Measurements from ENCODE around the gene CREB3L2.
A peak's percentile ranks its signal among the peaks of the same experiment; 100 is the strongest.

CREB3L2 gene

DNA sequence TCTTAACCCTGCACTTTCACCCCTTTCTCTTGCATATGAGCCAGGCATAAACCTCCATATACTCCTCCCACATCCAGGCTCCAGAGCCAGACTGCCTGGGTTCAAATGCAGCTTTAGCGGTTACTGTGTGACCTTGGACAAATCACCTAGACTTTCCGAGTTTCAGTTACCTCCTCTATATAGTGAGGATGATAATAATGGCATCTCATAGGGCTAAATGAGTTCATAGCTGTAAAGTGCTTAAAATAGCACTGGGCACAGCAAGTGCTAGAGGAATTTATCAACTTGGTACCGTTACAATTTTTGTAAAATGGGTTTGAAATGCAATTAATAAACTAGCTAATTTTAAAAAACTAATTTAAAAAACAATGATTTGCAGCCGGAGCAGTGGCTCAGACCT lies 101.7 kb downstream of the CREB3L2 start:
- no peak overlapping the region for H3K4me2 ChIP-seq (ENCODE audit: low read length, poor library complexity, severe bottlenecking)
- no peaks in the 10 kb centered on the region for H3K9me3 ChIP-seq (ENCODE audit: control insufficient read depth, low read length)
- H2AK5ac ChIP-seq (ENCODE audit: low read length, severe bottlenecking) = no peak overlapping the region
- H4K8ac ChIP-seq (ENCODE audit: low read length) = no peak overlapping the region
- no peak overlapping the region for H3K18ac ChIP-seq (ENCODE audit: low read depth in 1 of 2, low read length in 2 of 2)
- H3K4ac ChIP-seq (ENCODE audit: low read depth in 1 of 2, low read length in 2 of 2) = no peak overlapping the region
- H3K27me3 ChIP-seq (ENCODE audit: control insufficient read depth in 1 of 2, insufficient read depth in 1 of 2, low read length in 2 of 2) = no peaks in the 10 kb centered on the region
- H3K9ac ChIP-seq (ENCODE audit: low read length) = no peak overlapping the region
- no peak overlapping the region for H3K27ac ChIP-seq (ENCODE audit: low read length, poor library complexity, severe bottlenecking)
- no peak overlapping the region for H3K14ac ChIP-seq (ENCODE audit: low read length in 2 of 2)
- H2BK5ac ChIP-seq (ENCODE audit: low read depth, low read length, poor library complexity, severe bottlenecking) = no peak overlapping the region
- H2BK12ac ChIP-seq (ENCODE audit: low read length in 2 of 2) = no peak overlapping the region
- H3K4me3 ChIP-seq (ENCODE audit: insufficient read depth in 1 of 2, low read depth in 1 of 2, low read length in 2 of 2) = no peak overlapping the region
- H3K23ac ChIP-seq (ENCODE audit: low read length in 2 of 2) = no peak overlapping the region
- peaks cover 35 to 80% of the 10 kb centered on the region in 2 experiments for H3K36me3 ChIP-seq (ENCODE audit: control insufficient read depth in 1 of 2, insufficient read depth in 2 of 2, low read depth in 1 of 2, low read length in 2 of 2)
- peaks cover 3% of the 10 kb centered on the region for H3K4me1 ChIP-seq (ENCODE audit: control insufficient read depth, insufficient read depth, low read depth, low read length)
- peaks cover 19% of the 10 kb centered on the region for H3K79me1 ChIP-seq (replicated peaks; ENCODE audit: low read length, poor library complexity, severe bottlenecking)
- H4K91ac ChIP-seq (ENCODE audit: low read length) = no peak overlapping the region
- no peak overlapping the region for H2BK15ac ChIP-seq (ENCODE audit: low read depth, poor library complexity, severe bottlenecking)
- H2AFZ ChIP-seq (ENCODE audit: low read depth, low read length) = no peak overlapping the region
- no peak for DNase-seq
- H2BK120ac ChIP-seq (ENCODE audit: low read depth, low read length) = no peak overlapping the region
- 91% methylated on average over 3 of the region's 4 CpGs for WGBS

DNA sequence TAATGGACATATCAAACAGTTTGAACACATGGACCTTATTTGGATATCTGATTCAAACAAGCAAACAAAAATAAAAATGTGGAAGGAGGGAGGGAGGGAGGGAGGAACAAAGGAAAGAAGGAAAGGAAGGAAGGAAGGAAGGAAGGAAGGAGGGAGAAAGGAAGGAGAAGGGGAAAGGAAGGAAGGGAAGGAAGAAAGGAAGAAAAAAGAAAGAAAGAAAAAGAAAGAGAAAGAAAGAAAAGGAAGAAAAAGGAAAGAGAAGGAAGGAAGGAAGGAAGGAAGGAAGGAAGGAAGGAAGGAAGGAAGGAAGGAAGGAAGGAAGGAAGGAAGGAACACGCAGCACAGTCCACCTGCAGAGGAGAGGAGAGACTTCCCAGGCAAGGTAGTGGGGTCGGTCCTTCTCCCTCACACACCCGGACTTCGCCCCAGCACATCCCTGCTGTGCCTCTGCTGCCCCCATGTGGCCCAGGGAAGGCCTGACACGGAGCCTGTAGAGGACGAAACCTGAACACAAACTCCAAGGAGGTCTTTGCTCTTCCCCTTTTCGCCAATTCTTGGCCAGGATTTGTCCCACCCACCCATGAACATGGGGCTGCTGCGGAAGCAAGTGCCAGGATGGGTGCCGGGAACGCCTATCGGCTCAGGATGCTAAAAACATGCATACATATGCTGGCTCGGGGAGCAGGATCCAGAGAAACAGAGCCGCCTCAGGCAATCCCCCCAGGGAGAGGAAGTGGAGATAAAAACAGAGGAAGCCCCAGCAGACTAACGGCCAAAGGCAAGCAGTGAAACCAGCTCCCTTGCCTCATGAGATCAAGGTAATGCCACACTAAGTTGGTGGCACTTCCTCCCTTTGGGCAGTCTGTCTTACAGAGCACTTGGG lies 102.8 kb downstream of the CREB3L2 start:
- H3K27me3 ChIP-seq (ENCODE audit: control insufficient read depth in 1 of 2, insufficient read depth in 1 of 2, low read length in 2 of 2) = no peaks in the 10 kb centered on the region
- peak overlapping the region; percentile 33 for H3K4me2 ChIP-seq (ENCODE audit: low read length, poor library complexity, severe bottlenecking)
- H3K27ac ChIP-seq (ENCODE audit: low read length, poor library complexity, severe bottlenecking) = peak overlapping the region; percentile 43
- H2BK5ac ChIP-seq (ENCODE audit: low read depth, low read length, poor library complexity, severe bottlenecking) = no peak overlapping the region
- no peak overlapping the region for H3K23ac ChIP-seq (ENCODE audit: low read length in 2 of 2)
- no peak overlapping the region for H2BK12ac ChIP-seq (ENCODE audit: low read length in 2 of 2)
- peak; percentile 75 for DNase-seq
- H3K9ac ChIP-seq (ENCODE audit: low read length) = peak overlapping the region; percentile 75
- 12% methylated on average over 13 of the region's 14 CpGs for WGBS
- no peak overlapping the region for H3K4me3 ChIP-seq (ENCODE audit: insufficient read depth in 1 of 2, low read depth in 1 of 2, low read length in 2 of 2)
- H2BK15ac ChIP-seq (ENCODE audit: low read depth, poor library complexity, severe bottlenecking) = no peak overlapping the region
- no peak overlapping the region for H2AFZ ChIP-seq (ENCODE audit: low read depth, low read length)
- H3K79me1 ChIP-seq (replicated peaks; ENCODE audit: low read length, poor library complexity, severe bottlenecking) = peaks cover 21% of the 10 kb centered on the region
- peak overlapping the region in 1 of 2 experiments; percentile 91 for H3K14ac ChIP-seq (ENCODE audit: low read length in 2 of 2)
- no peak overlapping the region for H2AK5ac ChIP-seq (ENCODE audit: low read length, severe bottlenecking)
- peaks cover 1% of the 10 kb centered on the region for H3K4me1 ChIP-seq (ENCODE audit: control insufficient read depth, insufficient read depth, low read depth, low read length)
- peaks cover 35 to 83% of the 10 kb centered on the region in 2 experiments for H3K36me3 ChIP-seq (ENCODE audit: control insufficient read depth in 1 of 2, insufficient read depth in 2 of 2, low read depth in 1 of 2, low read length in 2 of 2)
- no peak overlapping the region for H4K8ac ChIP-seq (ENCODE audit: low read length)
- H3K9me3 ChIP-seq (ENCODE audit: control insufficient read depth, low read length) = no peaks in the 10 kb centered on the region
- peak overlapping the region in 1 of 2 experiments; percentile 46 for H3K18ac ChIP-seq (ENCODE audit: low read depth in 1 of 2, low read length in 2 of 2)
- peak overlapping the region in 1 of 2 experiments; percentile 33 for H3K4ac ChIP-seq (ENCODE audit: low read depth in 1 of 2, low read length in 2 of 2)
- no peak overlapping the region for H4K91ac ChIP-seq (ENCODE audit: low read length)
- H2BK120ac ChIP-seq (ENCODE audit: low read depth, low read length) = no peak overlapping the region

DNA sequence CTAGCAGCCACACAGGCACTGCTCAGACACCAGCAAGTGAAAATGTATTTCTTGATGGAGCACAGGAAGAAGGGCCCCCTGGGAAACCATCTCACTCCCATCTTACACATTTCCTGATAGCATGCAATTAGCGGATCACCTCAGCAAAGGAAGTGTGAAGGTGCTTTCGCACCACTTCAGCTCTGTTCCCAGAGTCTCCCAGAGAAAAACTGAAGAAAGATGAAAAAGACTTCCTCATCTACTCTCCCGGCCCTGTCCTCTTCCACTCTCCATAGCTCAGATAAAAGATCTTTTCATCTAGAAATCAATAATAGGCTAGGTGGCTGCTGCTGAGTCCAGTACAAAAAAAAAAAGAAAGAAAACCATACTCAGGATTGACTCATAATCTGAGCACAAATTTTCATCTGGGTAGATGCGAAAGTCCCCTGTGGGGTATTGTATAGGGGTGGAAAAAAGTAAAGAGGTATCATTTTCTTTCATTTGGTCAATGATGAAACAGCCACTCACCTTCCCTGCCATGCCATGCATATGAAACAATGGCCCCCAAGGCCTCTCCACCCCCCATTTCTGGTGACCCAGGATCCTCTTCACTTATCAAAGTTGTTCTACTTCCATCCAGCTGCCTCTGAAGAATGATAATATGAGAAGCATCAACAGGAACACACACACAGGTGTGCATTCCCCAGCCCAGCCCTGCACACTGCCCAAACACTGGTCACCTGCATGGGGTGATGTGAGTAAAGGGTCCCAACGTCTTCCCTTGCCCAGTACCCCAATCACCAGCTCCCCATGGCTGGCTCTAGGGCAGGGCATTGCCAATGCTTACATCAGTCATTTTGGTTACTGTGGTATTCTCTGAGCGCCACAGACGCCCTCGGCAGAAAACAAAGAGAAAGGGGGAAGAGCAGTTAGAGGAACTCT lies 106.3 kb downstream of the CREB3L2 start:
- Histone ChIP-seq H3K27me3 (ENCODE audit: control insufficient read depth in 1 of 2, insufficient read depth in 1 of 2, low read length in 2 of 2) (no peaks in the 10 kb centered on the region), H2BK12ac (ENCODE audit: low read length in 2 of 2) (no peak overlapping the region), H3K9me3 (ENCODE audit: control insufficient read depth, low read length) (no peaks in the 10 kb centered on the region), H4K8ac (ENCODE audit: low read length) (no peak overlapping the region), H3K4me1 (ENCODE audit: control insufficient read depth, insufficient read depth, low read depth, low read length) (peaks cover 1% of the 10 kb centered on the region), H2AFZ (ENCODE audit: low read depth, low read length) (no peak overlapping the region), H3K4me2 (ENCODE audit: low read length, poor library complexity, severe bottlenecking) (no peak overlapping the region), H2BK5ac (ENCODE audit: low read depth, low read length, poor library complexity, severe bottlenecking) (no peak overlapping the region), H3K27ac (ENCODE audit: low read length, poor library complexity, severe bottlenecking) (no peak overlapping the region), H3K18ac (ENCODE audit: low read depth in 1 of 2, low read length in 2 of 2) (no peak overlapping the region), H4K91ac (ENCODE audit: low read length) (no peak overlapping the region), H3K36me3 (ENCODE audit: control insufficient read depth in 1 of 2, insufficient read depth in 2 of 2, low read depth in 1 of 2, low read length in 2 of 2) (peaks cover 33 to 87% of the 10 kb centered on the region in 2 experiments), H3K4me3 (ENCODE audit: insufficient read depth in 1 of 2, low read depth in 1 of 2, low read length in 2 of 2) (no peak overlapping the region), H2BK15ac (ENCODE audit: low read depth, poor library complexity, severe bottlenecking) (no peak overlapping the region), H2AK5ac (ENCODE audit: low read length, severe bottlenecking) (no peak overlapping the region), H3K4ac (ENCODE audit: low read depth in 1 of 2, low read length in 2 of 2) (no peak overlapping the region), H3K79me1 (replicated peaks; ENCODE audit: low read length, poor library complexity, severe bottlenecking) (peaks cover 19% of the 10 kb centered on the region), H3K9ac (ENCODE audit: low read length) (no peak overlapping the region), H3K14ac (ENCODE audit: low read length in 2 of 2) (no peak overlapping the region), H2BK120ac (ENCODE audit: low read depth, low read length) (no peak overlapping the region), H3K23ac (ENCODE audit: low read length in 2 of 2) (no peak overlapping the region)
- WGBS = 90% methylated on average over 6 of the region's 8 CpGs
- DNase-seq = no peak

Data from mesenchymal stem cell (in vitro differentiated cells and primary cell).